Caco-2 (cell line): ENCODE measurements around the gene PCSK5. TPM values are rescaled to one million over a fixed set of nuclear protein-coding genes. Genes with fewer than 3 reads are reported as not detected.
A peak's percentile ranks its signal among the peaks of the same experiment; 100 is the strongest.

Source experiments
- BruUV-seq: library from RNA; stranded (reverse); fragments of 400-500 nt; replicated peaks from 2 replicates; lab custom pipeline; 2021; lab: Mats Ljungman, UMichigan
- CTCF ChIA-PET: fragments of 300-600 bp; sonication (Branson Sonifier 250); formaldehyde crosslinking; loops from one replicate; lab custom pipeline; 2022; ENCODE audit warnings: antibody characterized with exemption; lab: Charles Lee
- POLR2A ChIA-PET: fragments of 300-600 bp; sonication (Branson Sonifier 250); formaldehyde crosslinking; loops from one replicate; lab custom pipeline; 2022; ENCODE audit warnings: antibody characterized with exemption; lab: Charles Lee
- DNase-seq, 2 experiments: peaks; one replicate each; pipeline versions ENCODE4 v3.0.0 to v3.0.0-alpha.2; 2020 to 2022
- H3K27me3 ChIP-seq: replicated peaks from 2 replicates; pipeline ENCODE4 v1.6.0; 2011; ENCODE audit warnings: low read length; ENCODE audit not compliant: control insufficient read depth, insufficient read depth
- H3K36me3 ChIP-seq: 2 replicates; pipeline ENCODE4 v1.5.1; 2011; ENCODE audit warnings: low read length; ENCODE audit not compliant: control insufficient read depth, insufficient read depth
- H3K4me1 ChIP-seq: fragments of 250-450 bp; sonication (Bioruptor Pico); 2 replicates; pipeline ENCODE4 v1.5.1; 2020; ENCODE audit warnings: mild to moderate bottlenecking
- H3K4me3 ChIP-seq: 2 replicates; pipeline ENCODE4 v1.5.1; 2011; ENCODE audit warnings: low read depth, mild to moderate bottlenecking, control low read depth, low read length
- H3K9me3 ChIP-seq: fragments of 250-450 bp; sonication (Bioruptor Pico); 2 replicates; pipeline ENCODE4 v1.5.1; 2020; ENCODE audit warnings: mild to moderate bottlenecking, moderate library complexity
- H3K27ac Mint-ChIP-seq: one replicate; pipeline ENCODE4 v1.8.0; 2022; ENCODE audit warnings: mixed read lengths; ENCODE audit not compliant: unreplicated experiment
- H3K27me3 Mint-ChIP-seq: one replicate; pipeline ENCODE4 v1.8.0; 2022; ENCODE audit warnings: mixed read lengths; ENCODE audit not compliant: insufficient read depth, unreplicated experiment
- H3K36me3 Mint-ChIP-seq: one replicate; pipeline ENCODE4 v1.8.0; 2022; ENCODE audit warnings: mild to moderate bottlenecking, mixed read lengths; ENCODE audit not compliant: insufficient read depth, unreplicated experiment
- H3K4me1 Mint-ChIP-seq: one replicate; pipeline ENCODE4 v1.8.0; 2022; ENCODE audit warnings: low read depth, mixed read lengths; ENCODE audit not compliant: unreplicated experiment
- H3K4me3 Mint-ChIP-seq: one replicate; pipeline ENCODE4 v1.8.0; 2022; ENCODE audit warnings: mild to moderate bottlenecking, moderate library complexity, mixed read lengths; ENCODE audit not compliant: unreplicated experiment
- H3K9me3 Mint-ChIP-seq: one replicate; pipeline ENCODE4 v1.8.0; 2022; ENCODE audit warnings: mixed read lengths; ENCODE audit not compliant: unreplicated experiment
- intact Hi-C: fragments of 100-400 bp; cut with micrococcal nuclease; formaldehyde crosslinking; loops from one replicate; pipeline ENCODE4 v1.10.0; 2022; ENCODE audit not compliant: unreplicated experiment
- total RNA-seq: library from RNA; stranded (reverse); gene quantifications from 2 replicates; pipeline ENCODE4 v1.2.3, GENCODE V29; 2022
- TF ChIP-seq, protein P1 (sequence below), 2 experiments: fragments of 200-600 bp in 1 of 2; IDR thresholded peaks; 1 replicate in 1 of 2; 2 replicates in 1 of 2; pipeline versions ENCODE4 v1.5.1 to v1.8.0; 2011 to 2022; ENCODE audit warnings: antibody characterized with exemption in 1 of 2, control low read depth in 1 of 2, inconsistent platforms in 1 of 2, low read depth in 1 of 2, low read length in 1 of 2, mild to moderate bottlenecking in 1 of 2, moderate library complexity in 1 of 2; ENCODE audit not compliant: insufficient read depth in 1 of 2, severe bottlenecking in 1 of 2, unreplicated experiment in 1 of 2

PCSK5 gene
- total RNA-seq, 1 experiment from 2014 or later = 10.9 TPM

DNA sequence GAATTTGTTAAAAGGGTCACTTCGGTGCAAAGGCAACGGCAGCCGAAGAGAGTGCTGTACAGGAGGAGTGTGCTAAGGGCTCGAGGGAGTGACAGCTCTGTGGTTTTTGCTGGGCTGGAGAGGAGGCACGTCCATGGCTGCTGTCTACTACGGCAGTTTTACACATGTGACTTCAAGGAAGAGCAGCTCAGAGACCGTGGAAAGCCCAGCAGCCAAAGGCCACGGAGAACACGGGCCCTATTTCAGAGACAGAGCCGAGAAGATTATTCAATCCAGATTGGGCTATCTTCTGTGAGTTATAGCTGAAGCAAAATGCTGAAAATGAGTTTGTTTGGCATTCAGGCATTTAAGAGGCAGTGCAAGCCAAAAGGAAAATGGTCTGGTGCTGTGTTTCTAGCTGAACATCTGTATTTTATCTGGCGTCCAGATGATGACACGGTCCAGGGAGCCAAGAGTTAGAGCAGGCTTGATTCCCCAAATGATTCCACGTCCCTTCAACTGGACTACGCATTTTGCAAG, 407.3 kb downstream of the PCSK5 start:
- H3K4me3 ChIP-seq = no peak overlapping the region
- TF ChIP-seq, protein P1, sequence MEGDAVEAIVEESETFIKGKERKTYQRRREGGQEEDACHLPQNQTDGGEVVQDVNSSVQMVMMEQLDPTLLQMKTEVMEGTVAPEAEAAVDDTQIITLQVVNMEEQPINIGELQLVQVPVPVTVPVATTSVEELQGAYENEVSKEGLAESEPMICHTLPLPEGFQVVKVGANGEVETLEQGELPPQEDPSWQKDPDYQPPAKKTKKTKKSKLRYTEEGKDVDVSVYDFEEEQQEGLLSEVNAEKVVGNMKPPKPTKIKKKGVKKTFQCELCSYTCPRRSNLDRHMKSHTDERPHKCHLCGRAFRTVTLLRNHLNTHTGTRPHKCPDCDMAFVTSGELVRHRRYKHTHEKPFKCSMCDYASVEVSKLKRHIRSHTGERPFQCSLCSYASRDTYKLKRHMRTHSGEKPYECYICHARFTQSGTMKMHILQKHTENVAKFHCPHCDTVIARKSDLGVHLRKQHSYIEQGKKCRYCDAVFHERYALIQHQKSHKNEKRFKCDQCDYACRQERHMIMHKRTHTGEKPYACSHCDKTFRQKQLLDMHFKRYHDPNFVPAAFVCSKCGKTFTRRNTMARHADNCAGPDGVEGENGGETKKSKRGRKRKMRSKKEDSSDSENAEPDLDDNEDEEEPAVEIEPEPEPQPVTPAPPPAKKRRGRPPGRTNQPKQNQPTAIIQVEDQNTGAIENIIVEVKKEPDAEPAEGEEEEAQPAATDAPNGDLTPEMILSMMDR (IDR thresholded peaks at IDR 0.05; ENCODE audit: insufficient read depth in 1 of 2, low read depth in 1 of 2, low read length in 1 of 2, severe bottlenecking in 1 of 2, unreplicated experiment in 1 of 2) = no peak
- Mint-ChIP-seq H3K4me3 (no peak overlapping the region), H3K27me3 (no peaks in the 10 kb centered on the region), H3K27ac (no peak overlapping the region), H3K36me3 (no peaks in the 10 kb centered on the region), H3K4me1 (peaks cover 5% of the 10 kb centered on the region), H3K9me3 (no peaks in the 10 kb centered on the region)
- CTCF ChIA-PET = no interaction called here
- no peak for DNase-seq
- no peaks in the 10 kb centered on the region for H3K4me1 ChIP-seq
- intact Hi-C loops = no loop called here
- BruUV-seq = no TSS peak
- H3K27me3 ChIP-seq = no peaks in the 10 kb centered on the region
- no peaks in the 10 kb centered on the region for H3K9me3 ChIP-seq
- no peaks in the 10 kb centered on the region for H3K36me3 ChIP-seq
- POLR2A ChIA-PET = no interaction called here

DNA sequence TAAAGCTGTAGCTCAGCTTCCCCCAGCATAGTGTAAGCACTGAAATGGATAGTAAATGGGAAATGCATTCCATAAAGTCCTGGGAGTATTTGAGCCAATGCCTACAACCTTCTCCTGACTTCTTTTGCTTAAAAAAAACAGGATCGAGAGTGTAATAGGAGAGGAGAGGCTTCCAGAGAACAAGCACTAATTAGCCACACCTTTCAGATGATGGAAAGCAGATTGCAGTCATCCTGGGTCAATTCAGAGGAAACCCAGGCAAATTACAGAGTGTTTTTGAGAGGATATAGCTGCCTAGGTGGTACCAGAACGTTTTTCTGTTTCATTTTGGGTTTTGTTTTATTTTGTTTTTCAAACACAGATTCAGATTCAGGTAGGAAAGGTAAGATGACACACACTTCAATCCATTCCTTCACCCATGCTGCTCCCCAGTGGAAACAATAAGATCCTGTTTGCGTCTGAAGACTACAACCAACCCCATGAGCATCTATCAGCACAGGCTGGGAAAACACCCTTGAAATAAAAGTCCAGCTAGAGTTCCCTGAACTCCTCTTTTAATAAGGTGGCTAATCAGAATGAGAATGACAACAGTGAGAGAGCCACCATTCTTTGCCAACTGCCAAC, 408.2 kb downstream of the PCSK5 start:
- H3K9me3 Mint-ChIP-seq = no peaks in the 10 kb centered on the region
- H3K4me1 ChIP-seq = no peaks in the 10 kb centered on the region
- DNase-seq = peak in 1 of 2 experiments; percentile 3
- H3K4me3 Mint-ChIP-seq = no peak overlapping the region
- CTCF ChIA-PET = no interaction called here
- POLR2A ChIA-PET = no interaction called here
- no peaks in the 10 kb centered on the region for H3K9me3 ChIP-seq
- no peaks in the 10 kb centered on the region for H3K27me3 ChIP-seq
- no peaks in the 10 kb centered on the region for H3K27me3 Mint-ChIP-seq
- H3K4me3 ChIP-seq = no peak overlapping the region
- no peak overlapping the region for H3K27ac Mint-ChIP-seq
- BruUV-seq = no TSS peak
- no peaks in the 10 kb centered on the region for H3K36me3 Mint-ChIP-seq
- H3K36me3 ChIP-seq = no peaks in the 10 kb centered on the region
- TF ChIP-seq, protein P1 (IDR thresholded peaks at IDR 0.05; ENCODE audit: insufficient read depth in 1 of 2, low read depth in 1 of 2, low read length in 1 of 2, severe bottlenecking in 1 of 2, unreplicated experiment in 1 of 2) = no peak
- peaks cover 5% of the 10 kb centered on the region for H3K4me1 Mint-ChIP-seq
- intact Hi-C loops = no loop called here

DNA sequence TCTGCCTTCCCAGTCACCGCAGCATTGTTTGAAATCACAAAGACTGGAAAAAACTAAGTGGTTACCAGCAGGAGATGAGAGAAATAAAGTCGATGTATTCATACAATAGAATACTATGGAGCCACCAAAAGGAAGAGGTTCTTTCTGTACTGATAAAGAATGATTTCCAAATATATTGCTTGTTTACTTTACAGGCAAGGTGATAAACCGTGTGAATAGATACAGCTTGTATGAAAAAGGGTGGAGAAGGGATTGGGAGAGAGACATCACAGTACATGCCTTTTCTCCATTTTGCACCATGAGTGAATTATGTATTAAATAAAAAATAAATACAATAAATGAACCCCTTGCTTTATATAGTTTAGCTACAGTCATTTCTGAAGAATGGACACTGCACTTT, 412.1 kb downstream of the PCSK5 start:
- Mint-ChIP-seq H3K9me3 (no peaks in the 10 kb centered on the region), H3K4me3 (no peak overlapping the region), H3K36me3 (no peaks in the 10 kb centered on the region), H3K4me1 (peaks cover 5% of the 10 kb centered on the region), H3K27me3 (no peaks in the 10 kb centered on the region), H3K27ac (no peak overlapping the region)
- CTCF ChIA-PET = no interaction called here
- TF ChIP-seq, protein P1 (IDR thresholded peaks at IDR 0.05; ENCODE audit: insufficient read depth in 1 of 2, low read depth in 1 of 2, low read length in 1 of 2, severe bottlenecking in 1 of 2, unreplicated experiment in 1 of 2) = no peak
- Histone ChIP-seq H3K27me3 (no peaks in the 10 kb centered on the region), H3K4me1 (no peaks in the 10 kb centered on the region), H3K4me3 (no peak overlapping the region), H3K9me3 (no peaks in the 10 kb centered on the region), H3K36me3 (no peaks in the 10 kb centered on the region)
- intact Hi-C loops = no loop called here
- POLR2A ChIA-PET = no interaction called here
- no peak for DNase-seq
- no TSS peak for BruUV-seq
